Caki2 (cell line): ENCODE results near the gene MND1. TPM values are rescaled to one million over a fixed set of nuclear protein-coding genes. Genes with fewer than 3 reads are reported as not detected.
A peak's percentile ranks its signal among the peaks of the same experiment; 100 is the strongest.

ENCODE experiments used
- DNase-seq: peaks from one replicate; pipeline ENCODE4 v3.0.0-alpha.2; 2015; ENCODE audit warnings: low read depth
- in situ Hi-C: cut with HindIII; loops from 2 replicates; pipeline ENCODE4 v1.10.0; 2016; ENCODE audit warnings: low sequenced_read_pairs, low pct_unique_long_range_greater_than_20kb, mixed read lengths
- total RNA-seq: library from RNA; depleted of rRNA; stranded (reverse); fragments of >200 nt; shearing (Covaris generic); gene quantifications from 2 replicates; pipeline ENCODE4 v1.2.3, GENCODE V29; 2014; ENCODE audit warnings: low replicate concordance; rRNA removed

MND1 gene
- total RNA-seq, result 11.2 and 16.9 TPM in 2 replicates

- in situ Hi-C loops, result no loop called here
- peak; percentile 77 for DNase-seq
Observed at GRCh38 chr4:153344131-153345011, at the start of gene MND1. MND1 (plus strand) TSS chr4:153344688; CDS start chr4:153344738, 50 bp downstream.

- no peak for DNase-seq
- in situ Hi-C loops, result no loop called here
Observed at GRCh38 chr4:153295131-153295755, 49.2 kb upstream of the MND1 start.

GRCh38 chr4:153296040-153296823 lies 48.3 kb upstream of the MND1 start:
- in situ Hi-C loops, result no loop called here
- no peak for DNase-seq

GRCh38 chr4:153297116-153297515 lies 47.4 kb upstream of the MND1 start:
- in situ Hi-C loops, result no loop called here
- no peak for DNase-seq

GRCh38 chr4:153310793-153311192 lies 33.7 kb upstream of the MND1 start:
- in situ Hi-C loops, result no loop called here
- no peak for DNase-seq

GRCh38 chr4:153314915-153315314 lies 29.6 kb upstream of the MND1 start:
- no peak for DNase-seq
- in situ Hi-C loops, result no loop called here

- in situ Hi-C loops, result no loop called here
- peak; percentile 35 for DNase-seq
Observed at GRCh38 chr4:153318696-153319320, 25.7 kb upstream of the MND1 start.

- no peak for DNase-seq
- in situ Hi-C loops, result no loop called here
Observed at GRCh38 chr4:153322791-153323190, 21.7 kb upstream of the MND1 start.

GRCh38 chr4:153324046-153324445 lies 20.4 kb upstream of the MND1 start:
- no peak for DNase-seq
- in situ Hi-C loops, result no loop called here

- in situ Hi-C loops, result no loop called here
- no peak for DNase-seq
Observed at GRCh38 chr4:153325558-153325957, 18.9 kb upstream of the MND1 start.

GRCh38 chr4:153326513-153326912 lies 18.0 kb upstream of the MND1 start:
- in situ Hi-C loops, result no loop called here
- peak; percentile 44 for DNase-seq

- DNase-seq, result no peak
- in situ Hi-C loops, result no loop called here
Observed at GRCh38 chr4:153327247-153327646, 17.2 kb upstream of the MND1 start.

GRCh38 chr4:153332936-153333335 lies 11.6 kb upstream of the MND1 start:
- DNase-seq, result no peak
- in situ Hi-C loops, result no loop called here

- no peak for DNase-seq
- in situ Hi-C loops, result no loop called here
Observed at GRCh38 chr4:153333874-153334273, 10.6 kb upstream of the MND1 start.

GRCh38 chr4:153335665-153336064 lies 8.8 kb upstream of the MND1 start:
- no peak for DNase-seq
- in situ Hi-C loops, result no loop called here

- in situ Hi-C loops, result no loop called here
- no peak for DNase-seq
Observed at GRCh38 chr4:153337686-153338085, 6.8 kb upstream of the MND1 start.

- peak; percentile 37 for DNase-seq
- in situ Hi-C loops, result no loop called here
Observed at GRCh38 chr4:153341575-153342090, 2.9 kb upstream of the MND1 start.
